Neuronal stem cell (in vitro differentiated cells): ENCODE measurements around the gene MEGF9.

Source experiments
- DNase-seq: peaks from one replicate; pipeline ENCODE4 v3.0.0-alpha.2; 2013; ENCODE audit warnings: low spot score
- H2AFZ ChIP-seq: one replicate; pipeline ENCODE4 v1.6.1; 2013; ENCODE audit warnings: mild to moderate bottlenecking, low read length, inconsistent platforms
- H2AK5ac ChIP-seq: 2 replicates; pipeline ENCODE4 v1.6.1; 2013; ENCODE audit warnings: low read depth, mild to moderate bottlenecking, inconsistent platforms, low read length, moderate library complexity, mixed read lengths
- H2BK120ac ChIP-seq: 2 replicates; pipeline ENCODE4 v1.6.1; 2013; ENCODE audit warnings: low read depth, mild to moderate bottlenecking, inconsistent platforms, low read length, moderate library complexity, mixed read lengths
- H2BK12ac ChIP-seq: one replicate; pipeline ENCODE4 v1.6.1; 2013; ENCODE audit warnings: low read length, inconsistent platforms
- H2BK15ac ChIP-seq: 2 replicates; pipeline ENCODE4 v1.6.1; 2013; ENCODE audit warnings: mild to moderate bottlenecking, low read length, inconsistent platforms, mixed read lengths
- H2BK5ac ChIP-seq: one replicate; pipeline ENCODE4 v1.6.1; 2013; ENCODE audit warnings: inconsistent platforms, mild to moderate bottlenecking, low read length, moderate library complexity
- H3K14ac ChIP-seq: one replicate; pipeline ENCODE4 v1.6.1; 2013; ENCODE audit warnings: low read length, inconsistent platforms
- H3K18ac ChIP-seq: 2 replicates; pipeline ENCODE4 v1.6.1; 2013; ENCODE audit warnings: low read length, inconsistent platforms
- H3K23ac ChIP-seq: 2 replicates; pipeline ENCODE4 v1.6.1; 2013; ENCODE audit warnings: low read depth, mild to moderate bottlenecking, mixed read lengths, low read length, inconsistent platforms; ENCODE audit not compliant: poor library complexity
- H3K27ac ChIP-seq: replicated peaks from 3 replicates; pipeline ENCODE4 v1.5.1; 2013; ENCODE audit warnings: low read length, inconsistent platforms
- H3K27me3 ChIP-seq, 3 experiments: 2 replicates each; pipeline ENCODE4 v1.6.1; 2013; ENCODE audit warnings: low read length in 3 of 3, mild to moderate bottlenecking in 2 of 3, inconsistent platforms in 1 of 3, low read depth in 1 of 3, mixed read lengths in 1 of 3, moderate library complexity in 1 of 3; ENCODE audit not compliant: control insufficient read depth in 3 of 3, insufficient read depth in 3 of 3
- H3K36me3 ChIP-seq, 2 donors: replicated peaks in 1 of 2; 2 replicates each; pipeline ENCODE4 v1.6.1; 2013; ENCODE audit warnings: low read length in 2 of 2; ENCODE audit not compliant: control insufficient read depth in 2 of 2, insufficient read depth in 2 of 2
- H3K4ac ChIP-seq: 2 replicates; pipeline ENCODE4 v1.6.1; 2013; ENCODE audit warnings: inconsistent platforms, mild to moderate bottlenecking, low read length, moderate library complexity
- H3K4me1 ChIP-seq, 2 donors: 1 replicate in 1 of 2; 2 replicates in 1 of 2; pipeline ENCODE4 v1.6.1; 2013; ENCODE audit warnings: low read length in 2 of 2, low read depth in 1 of 2; ENCODE audit not compliant: control insufficient read depth in 2 of 2, insufficient read depth in 1 of 2
- H3K4me2 ChIP-seq: one replicate; pipeline ENCODE4 v1.6.1; 2013; ENCODE audit warnings: mild to moderate bottlenecking, low read length, inconsistent platforms; ENCODE audit not compliant: insufficient read depth, poor library complexity, severe bottlenecking
- H3K4me3 ChIP-seq, 2 donors: 2 replicates each; pipeline ENCODE4 v1.5.1; 2013; ENCODE audit warnings: low read length in 2 of 2, mild to moderate bottlenecking in 2 of 2, inconsistent platforms in 1 of 2, moderate library complexity in 1 of 2
- H3K79me1 ChIP-seq: one replicate; pipeline ENCODE4 v1.6.1; 2013; ENCODE audit warnings: low read depth, mild to moderate bottlenecking, inconsistent platforms, low read length, moderate library complexity
- H3K9ac ChIP-seq: one replicate; pipeline ENCODE4 v1.6.1; 2013; ENCODE audit warnings: mild to moderate bottlenecking, low read depth, low read length, inconsistent platforms; ENCODE audit not compliant: poor library complexity
- H3K9me3 ChIP-seq, 2 donors: replicated peaks in 1 of 2; 2 replicates each; pipeline versions ENCODE3 to v1.6.1; 2013; ENCODE audit warnings: low read length in 2 of 2, mild to moderate bottlenecking in 2 of 2, inconsistent platforms in 1 of 2, low read depth in 1 of 2, mixed read lengths in 1 of 2, moderate library complexity in 1 of 2; ENCODE audit not compliant: control insufficient read depth in 2 of 2, insufficient read depth in 1 of 2
- H4K8ac ChIP-seq: one replicate; pipeline ENCODE4 v1.6.1; 2013; ENCODE audit warnings: low read depth, mild to moderate bottlenecking, inconsistent platforms, low read length, moderate library complexity
- H4K91ac ChIP-seq: one replicate; pipeline ENCODE4 v1.6.1; 2013; ENCODE audit warnings: low read length, low read depth, mild to moderate bottlenecking, inconsistent platforms; ENCODE audit not compliant: poor library complexity
- WGBS, 2 donors: extraction: QIAGEN DNeasy Blood & Tissue Kit; methylation state at CpG; one replicate each; pipeline ENCODE4 v1.1.7; 2013; ENCODE audit warnings: missing lambda C conversion rate in 2 of 2, mixed read lengths in 1 of 2; ENCODE audit not compliant: insufficient read length in 2 of 2, insufficient replicate concordance in 1 of 2; ENCODE audit errors: extremely low coverage in 2 of 2; 5-methylcytosine and 5-hydroxymethylcytosine counted together

The MEGF9 gene

DNA sequence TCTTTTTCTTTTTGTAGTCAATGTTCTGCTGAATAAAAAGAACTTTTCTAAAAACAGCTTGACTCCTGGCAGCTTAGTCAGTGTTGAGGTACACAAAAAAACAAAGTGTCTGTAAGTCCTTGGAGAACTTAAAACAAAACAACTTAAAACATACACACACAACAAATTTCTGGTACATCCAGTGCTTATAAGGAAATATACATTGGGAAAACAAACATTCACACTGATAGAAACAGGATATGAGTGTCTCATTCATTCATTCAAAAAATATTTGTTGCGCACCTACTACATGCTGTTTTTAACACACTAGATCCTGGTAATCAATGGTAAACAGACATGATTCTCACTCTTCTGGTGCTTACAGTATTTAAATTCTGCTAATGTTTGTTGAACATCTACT lies 27.4 kb upstream of the MEGF9 start:
- Histone ChIP-seq H2BK12ac (no peak overlapping the region), H3K4ac (no peak overlapping the region), H4K8ac (no peak overlapping the region), H2BK5ac (no peak overlapping the region), H3K4me3 (no peak overlapping the region), H3K9me3 (no peaks in the 10 kb centered on the region), H3K9ac (no peak overlapping the region), H3K18ac (no peak overlapping the region), H3K4me1 (no peaks in the 10 kb centered on the region), H2AK5ac (no peak overlapping the region), H3K23ac (no peak overlapping the region), H3K79me1 (no peaks in the 10 kb centered on the region), H3K27ac (no peak overlapping the region), H3K36me3 (no peaks in the 10 kb centered on the region), H4K91ac (no peak overlapping the region), H3K4me2 (no peak overlapping the region), H2BK120ac (no peak overlapping the region), H2BK15ac (no peak overlapping the region), H3K14ac (no peak overlapping the region), H2AFZ (no peak overlapping the region), H3K27me3 (no peaks in the 10 kb centered on the region)
- no peak for DNase-seq
- no CpG with 5 or more reads among the region's 1 CpG for WGBS, 2 donors

GRCh38 chr9:120741191-120741590 lies 26.9 kb upstream of the MEGF9 start:
- Histone ChIP-seq H3K4me1 (no peaks in the 10 kb centered on the region), H3K14ac (no peak overlapping the region), H3K18ac (no peak overlapping the region), H2BK12ac (no peak overlapping the region), H3K9me3 (no peaks in the 10 kb centered on the region), H4K8ac (no peak overlapping the region), H3K23ac (no peak overlapping the region), H4K91ac (no peak overlapping the region), H3K9ac (no peak overlapping the region), H2BK120ac (no peak overlapping the region), H2AK5ac (no peak overlapping the region), H3K4me2 (no peak overlapping the region), H3K27ac (no peak overlapping the region), H3K27me3 (no peaks in the 10 kb centered on the region), H3K4ac (no peak overlapping the region), H2BK5ac (no peak overlapping the region), H2BK15ac (no peak overlapping the region), H3K36me3 (no peaks in the 10 kb centered on the region), H2AFZ (no peak overlapping the region), H3K4me3 (no peak overlapping the region), H3K79me1 (no peaks in the 10 kb centered on the region)
- no CpG with 5 or more reads among the region's 1 CpG for WGBS, 2 donors
- no peak for DNase-seq

- no peak overlapping the region for H3K23ac ChIP-seq
- no peaks in the 10 kb centered on the region for H3K79me1 ChIP-seq
- no peaks in the 10 kb centered on the region for H3K27me3 ChIP-seq
- H2BK120ac ChIP-seq: no peak overlapping the region
- H4K8ac ChIP-seq: no peak overlapping the region
- H2BK12ac ChIP-seq: no peak overlapping the region
- no peak overlapping the region for H2BK5ac ChIP-seq
- H2BK15ac ChIP-seq: no peak overlapping the region
- peaks cover 0 to 3% of the 10 kb centered on the region in 2 donors for H3K4me1 ChIP-seq
- H2AFZ ChIP-seq: no peak overlapping the region
- no peak overlapping the region for H3K9ac ChIP-seq
- no peak overlapping the region for H2AK5ac ChIP-seq
- no peak overlapping the region for H3K4me3 ChIP-seq
- DNase-seq: no peak
- no peak overlapping the region for H3K4ac ChIP-seq
- H3K14ac ChIP-seq: no peak overlapping the region
- H4K91ac ChIP-seq: no peak overlapping the region
- no peaks in the 10 kb centered on the region for H3K9me3 ChIP-seq
- no peak overlapping the region for H3K4me2 ChIP-seq
- H3K27ac ChIP-seq: no peak overlapping the region
- H3K36me3 ChIP-seq: no peaks in the 10 kb centered on the region
- no peak overlapping the region for H3K18ac ChIP-seq
These were observed 25.9 kb upstream of the MEGF9 start for GRCh38 chr9:120740132-120740531.

GRCh38 chr9:120737416-120738165 lies 23.3 kb upstream of the MEGF9 start:
- H2BK15ac ChIP-seq: no peak overlapping the region
- no peak overlapping the region for H3K18ac ChIP-seq
- no peak overlapping the region for H3K4me3 ChIP-seq
- no peaks in the 10 kb centered on the region for H3K36me3 ChIP-seq
- H2AK5ac ChIP-seq: no peak overlapping the region
- no peak overlapping the region for H2AFZ ChIP-seq
- H3K4me1 ChIP-seq: peaks cover 2 to 4% of the 10 kb centered on the region in 2 donors
- H3K79me1 ChIP-seq: no peaks in the 10 kb centered on the region
- no CpG with 5 or more reads among the region's 5 CpGs for WGBS, 2 donors
- no peak overlapping the region for H2BK120ac ChIP-seq
- no peak overlapping the region for H3K9ac ChIP-seq
- no peak overlapping the region for H4K91ac ChIP-seq
- no peak for DNase-seq
- H2BK5ac ChIP-seq: no peak overlapping the region
- no peak overlapping the region for H2BK12ac ChIP-seq
- H3K27ac ChIP-seq: no peak overlapping the region
- H3K23ac ChIP-seq: no peak overlapping the region
- no peaks in the 10 kb centered on the region for H3K27me3 ChIP-seq
- no peak overlapping the region for H3K4ac ChIP-seq
- no peaks in the 10 kb centered on the region for H3K9me3 ChIP-seq
- H4K8ac ChIP-seq: no peak overlapping the region
- H3K4me2 ChIP-seq: no peak overlapping the region
- H3K14ac ChIP-seq: no peak overlapping the region
